A172 (cell line): ENCODE measurements around the gene CYTH1. TPM values are rescaled to one million over a fixed set of nuclear protein-coding genes. Genes with fewer than 3 reads are reported as not detected.

Experiments
- DNase-seq: peaks from one replicate; pipeline ENCODE4 v3.0.0-alpha.2; 2015; ENCODE audit warnings: low spot score
- total RNA-seq: library from RNA; depleted of rRNA; stranded (reverse); fragments of >200 nt; shearing (Covaris generic); gene quantifications from 2 replicates; pipeline ENCODE4 v1.2.3, GENCODE V29; 2014

Gene CYTH1
- total RNA-seq, 1 experiment from 2014 or later = 25.5 TPM

DNA sequence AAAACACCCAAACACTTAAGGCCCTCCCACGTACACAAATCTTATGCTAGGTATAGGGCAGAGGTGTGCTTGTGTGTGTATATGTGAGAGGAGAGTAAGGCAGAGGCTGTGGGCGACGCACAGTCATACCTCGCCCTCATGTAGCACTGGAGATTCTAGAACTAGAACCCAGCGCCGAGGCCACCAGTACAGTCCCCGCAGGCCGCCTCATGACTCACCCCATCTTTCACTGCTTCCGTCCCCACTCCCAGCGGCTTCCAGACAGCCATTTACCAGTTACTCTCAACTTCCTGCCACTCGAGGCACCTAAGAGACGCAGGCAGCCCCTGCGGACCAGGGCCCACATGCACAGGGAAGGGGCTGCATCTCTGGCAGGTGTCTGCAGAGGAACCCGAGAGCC is 23.2 kb upstream of the CYTH1 start:
- DNase-seq = no peak

DNA sequence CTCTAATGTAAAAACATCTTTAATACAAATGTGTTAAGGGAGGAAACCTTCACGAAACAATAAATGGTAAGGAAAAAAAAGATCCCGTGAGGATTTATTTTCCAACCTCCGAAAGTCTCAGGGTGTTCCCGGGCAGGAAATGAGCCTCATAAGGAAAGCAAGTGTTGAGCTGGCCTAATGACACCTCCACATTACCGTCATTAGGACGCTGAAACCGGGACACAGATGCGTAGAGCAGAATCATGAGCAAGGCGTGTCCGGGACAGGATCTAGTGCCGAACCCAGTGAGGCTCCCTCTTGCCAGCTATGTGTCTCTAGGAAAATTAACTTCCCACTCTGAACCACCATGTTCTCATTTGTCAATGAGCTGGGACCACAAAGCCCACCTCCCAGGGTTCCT is 22.7 kb upstream of the CYTH1 start:
- no peak for DNase-seq

DNA sequence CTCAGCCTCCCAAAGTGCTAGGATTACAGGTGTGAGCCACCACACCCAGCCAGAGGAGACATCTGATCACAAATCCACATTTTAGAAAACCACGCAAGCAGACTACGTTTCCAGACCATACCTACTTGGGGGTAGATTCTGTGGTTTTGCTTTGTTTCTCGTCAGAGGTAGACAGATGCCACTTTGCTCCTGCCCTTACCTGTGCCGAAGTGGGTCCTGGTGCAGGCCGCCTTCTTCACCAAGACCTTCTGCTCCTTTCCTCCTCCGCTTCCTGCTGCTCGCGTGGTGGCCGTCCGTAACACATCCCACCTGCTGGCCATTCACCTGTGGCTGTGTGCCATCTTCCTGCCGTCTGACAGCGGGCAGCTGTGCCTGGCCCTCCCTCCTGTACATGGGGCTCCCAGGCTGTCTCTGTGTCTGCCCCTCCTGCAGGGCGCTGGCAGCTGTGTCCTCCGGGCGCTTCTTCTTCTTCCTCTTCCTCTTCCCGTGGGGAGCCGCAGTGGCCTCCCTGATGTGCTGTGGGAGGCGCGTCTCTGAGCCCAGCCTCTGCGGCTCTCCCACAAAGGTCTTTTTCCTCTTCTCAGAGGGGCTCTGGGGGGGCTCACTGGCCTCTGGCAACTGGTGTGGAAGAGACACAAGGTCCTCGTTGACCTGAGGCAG is 21.2 kb upstream of the CYTH1 start:
- no peak for DNase-seq

DNA sequence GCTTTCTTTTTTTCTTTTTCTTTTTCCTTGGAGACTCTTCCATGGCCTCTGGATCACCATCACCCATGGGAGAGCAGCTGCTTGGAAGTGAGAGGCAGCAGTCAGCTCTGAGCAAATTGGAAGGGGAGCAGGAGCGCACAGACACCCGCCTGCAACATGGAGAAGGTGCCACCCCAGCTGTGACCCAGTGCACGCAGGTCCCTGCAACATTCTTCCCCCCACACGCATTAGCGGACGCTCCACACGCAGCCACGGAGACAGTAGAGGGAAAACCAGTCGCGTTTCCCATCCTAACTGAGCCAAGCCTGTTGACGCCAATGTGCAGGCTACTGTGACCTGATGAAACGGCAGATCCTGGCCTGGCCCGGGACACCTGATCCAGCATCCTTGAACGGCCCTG is 20.4 kb upstream of the CYTH1 start:
- no peak for DNase-seq

GRCh38 chr17:78802008-78802407 is 19.9 kb upstream of the CYTH1 start:
- DNase-seq = no peak

DNA sequence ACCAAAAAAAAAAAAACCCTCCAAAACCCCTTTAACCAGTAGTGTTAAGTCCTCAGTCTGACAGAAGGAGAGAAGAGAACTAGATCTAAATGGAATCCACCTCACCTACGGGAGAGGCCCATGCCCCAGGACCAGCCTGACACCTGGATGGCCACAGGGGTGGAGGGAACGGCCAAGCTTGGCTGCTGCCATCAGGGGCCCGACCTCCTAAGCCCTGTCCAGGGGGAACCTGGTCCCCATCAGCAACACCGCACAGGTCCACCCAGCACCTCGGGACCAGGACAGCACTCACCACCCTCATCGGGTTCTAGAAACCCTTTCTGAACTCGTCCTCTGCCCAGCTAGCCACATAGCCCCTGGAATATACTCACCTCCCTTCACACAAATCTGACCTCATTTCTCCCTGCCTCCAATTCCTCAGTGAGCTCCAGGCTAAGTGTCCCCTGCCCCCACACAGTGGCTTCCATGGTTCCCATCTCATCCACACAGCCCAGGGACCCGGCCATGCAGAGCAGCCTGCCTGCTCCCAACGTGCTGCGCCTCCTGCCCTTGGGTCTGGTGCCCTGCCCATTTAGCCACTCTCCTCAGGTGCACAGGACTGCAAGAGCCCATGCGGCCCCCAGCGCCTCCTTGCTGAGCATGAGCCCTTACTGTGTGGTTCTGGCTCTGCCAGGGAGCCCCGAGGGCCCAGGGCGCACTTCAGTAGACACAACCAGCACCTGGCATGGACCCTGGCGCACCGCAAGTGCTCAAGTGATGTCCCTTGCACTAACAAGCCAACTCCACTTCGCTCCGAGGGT is 18.3 kb upstream of the CYTH1 start:
- DNase-seq = no peak

DNA sequence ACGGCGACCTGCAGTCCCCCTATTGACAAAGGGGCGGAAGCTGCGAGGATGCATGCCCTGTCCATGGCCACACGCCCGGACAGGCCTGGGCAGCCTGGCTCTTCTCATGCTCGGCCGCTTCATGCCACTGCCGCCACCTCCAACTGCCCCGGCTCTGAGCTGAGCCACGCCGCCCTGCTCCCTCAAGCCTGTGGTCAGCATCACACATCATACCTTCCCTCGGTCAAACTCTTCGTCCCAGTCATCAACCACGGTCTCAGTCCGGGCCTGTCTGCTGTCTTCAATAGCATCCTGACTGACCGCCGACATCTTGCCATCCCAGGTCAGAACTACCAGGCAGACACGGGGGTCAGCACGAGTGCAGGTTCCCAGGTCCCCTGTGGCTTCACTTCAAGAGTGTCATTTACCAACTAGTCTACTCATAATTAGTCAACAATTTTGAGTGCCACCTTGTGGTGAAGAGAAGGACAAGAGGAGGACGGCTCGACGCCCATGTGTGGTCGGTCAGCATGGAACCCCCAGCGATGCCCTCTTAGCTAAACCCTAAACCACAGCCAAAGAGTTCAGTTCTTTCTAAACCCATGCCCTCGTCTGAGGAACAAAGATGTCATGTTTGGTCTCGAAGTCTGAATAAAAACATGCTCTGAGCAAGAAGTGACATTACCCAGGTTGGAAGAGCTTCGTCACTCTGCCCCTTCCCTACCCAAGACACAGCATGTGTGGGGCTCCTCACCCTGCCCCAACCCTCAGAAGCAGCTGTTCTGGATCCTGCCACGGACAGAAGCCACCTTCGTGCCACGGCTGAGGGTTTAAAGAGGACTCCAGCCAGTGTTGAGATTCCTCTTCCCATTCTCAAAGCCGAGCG is 16.9 kb upstream of the CYTH1 start:
- no peak for DNase-seq

GRCh38 chr17:78797691-78798585 is 15.9 kb upstream of the CYTH1 start:
- DNase-seq = no peak

GRCh38 chr17:78797213-78797612 is 15.1 kb upstream of the CYTH1 start:
- DNase-seq = no peak

DNA sequence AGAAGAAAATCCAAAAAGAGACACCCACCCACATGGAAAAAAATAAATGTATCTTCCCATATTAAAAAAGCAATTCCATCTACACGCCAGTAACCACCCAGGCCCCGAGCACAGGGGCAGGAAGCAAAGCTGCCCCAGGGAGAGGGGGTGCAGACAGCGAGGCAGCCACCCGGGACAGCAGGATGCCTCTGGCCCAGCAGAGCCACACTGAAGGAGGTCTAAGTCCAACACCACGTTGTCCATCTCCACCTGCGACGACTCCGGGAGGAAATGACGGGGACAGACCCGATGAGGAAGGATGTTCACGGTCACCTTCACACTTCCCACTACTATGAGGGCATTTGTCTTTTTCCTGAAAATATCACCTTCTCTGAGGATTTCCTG is 14.4 kb upstream of the CYTH1 start:
- DNase-seq = no peak

- DNase-seq = no peak
These were observed 13.9 kb upstream of the CYTH1 start for GRCh38 chr17:78795861-78796516.

DNA sequence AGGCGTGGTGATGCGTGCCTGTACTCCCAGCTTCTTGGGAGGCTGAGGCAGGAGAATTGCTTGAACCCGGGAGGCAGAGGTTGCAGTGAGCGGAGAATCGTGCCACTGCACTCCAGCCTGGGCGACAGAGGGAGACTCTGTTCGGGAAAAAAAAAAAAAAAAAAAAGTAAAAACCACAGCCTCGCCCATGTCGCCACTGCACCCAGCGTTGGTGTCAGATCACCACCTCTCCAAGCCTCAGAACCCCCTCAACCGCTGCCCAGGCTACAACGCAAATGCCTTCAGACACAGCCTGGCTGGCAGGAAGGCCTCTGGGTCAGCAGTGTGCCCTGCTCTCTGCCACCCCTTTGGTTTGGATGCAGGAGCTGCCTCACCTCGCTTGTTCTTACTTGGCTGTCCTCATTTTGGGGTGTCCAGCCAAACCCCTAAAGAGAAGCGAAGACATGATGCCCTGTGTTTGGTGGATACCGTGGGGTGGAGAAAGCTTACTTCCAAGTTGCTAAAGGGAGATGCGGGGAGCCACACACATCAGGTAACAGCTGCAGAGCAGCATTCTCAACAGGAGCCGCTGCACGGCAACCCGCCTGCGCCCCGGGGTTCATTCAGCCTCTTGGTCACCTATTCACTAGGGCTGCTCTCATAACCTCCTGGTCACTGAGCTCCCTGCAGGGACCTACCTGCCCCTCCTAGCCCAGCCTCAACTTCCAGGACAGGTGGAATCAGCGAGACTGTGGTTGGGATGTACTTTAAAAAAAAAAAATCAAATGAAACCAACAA is 13.0 kb upstream of the CYTH1 start:
- no peak for DNase-seq

- no peak for DNase-seq
These were observed 12.3 kb upstream of the CYTH1 start for GRCh38 chr17:78794399-78794798.

GRCh38 chr17:78793968-78794367 is 11.9 kb upstream of the CYTH1 start:
- DNase-seq = no peak

GRCh38 chr17:78793415-78793814 is 11.3 kb upstream of the CYTH1 start:
- DNase-seq = no peak

- DNase-seq = no peak
These were observed 10.0 kb upstream of the CYTH1 start for GRCh38 chr17:78791840-78792709.

- no peak for DNase-seq
These were observed 8.5 kb upstream of the CYTH1 start for GRCh38 chr17:78790552-78790951.

GRCh38 chr17:78789663-78790181 is 7.6 kb upstream of the CYTH1 start:
- DNase-seq = no peak

DNA sequence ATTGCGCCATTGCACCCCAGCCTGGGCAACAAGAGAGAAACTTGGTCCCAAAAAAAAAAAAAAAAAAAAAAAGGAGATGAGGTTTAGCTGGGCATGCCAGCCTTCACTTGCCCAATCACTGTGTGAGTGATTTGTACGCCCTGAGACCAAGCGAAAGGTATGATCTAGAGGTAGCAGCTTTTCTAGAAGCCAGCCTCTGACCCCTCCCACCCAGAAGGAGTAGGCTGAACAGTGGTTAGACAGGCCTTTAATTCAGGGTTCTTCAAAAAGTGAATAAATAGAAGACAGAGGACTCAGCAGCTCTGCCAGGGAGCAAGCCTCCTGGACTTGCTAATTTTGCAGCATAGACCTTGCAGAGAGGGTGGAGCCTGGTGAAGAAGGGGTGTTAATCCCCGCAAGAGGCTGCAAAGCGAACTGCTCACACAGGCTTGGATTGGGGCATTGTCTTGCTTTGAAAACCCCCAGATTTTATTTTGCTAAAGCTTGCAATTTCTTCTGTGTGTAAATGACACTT is 7.1 kb upstream of the CYTH1 start:
- DNase-seq = no peak
